HG03139 (cell line): ENCODE measurements around the gene NLGN3.

Experiments used
- ATAC-seq: cut with Tn5 transposase; IDR thresholded peaks from one replicate; pipeline ENCODE4 v1.9.1; 2021; ENCODE audit not compliant: unreplicated experiment

The NLGN3 gene

GRCh38 chrX:71212536-71212935 lies 67.9 kb downstream of the NLGN3 start:
- no peak for ATAC-seq

GRCh38 chrX:71214152-71214551 lies 69.5 kb downstream of the NLGN3 start:
- no peak for ATAC-seq

GRCh38 chrX:71214604-71215337 lies 70.1 kb downstream of the NLGN3 start:
- no peak for ATAC-seq

- ATAC-seq: no peak
Observed at GRCh38 chrX:71215338-71215912, 70.8 kb downstream of the NLGN3 start.

GRCh38 chrX:71216485-71216884 lies 71.8 kb downstream of the NLGN3 start:
- no peak for ATAC-seq

- no peak for ATAC-seq
Observed at GRCh38 chrX:71217298-71217697, 72.7 kb downstream of the NLGN3 start.
